Iris pigment epithelial cell (primary cell): ENCODE results near the gene LRFN2.

ENCODE experiments used
- DNase-seq: peaks from one replicate; pipeline ENCODE4 v3.0.0-alpha.2; 2011; ENCODE audit warnings: low read depth

Gene LRFN2

DNA sequence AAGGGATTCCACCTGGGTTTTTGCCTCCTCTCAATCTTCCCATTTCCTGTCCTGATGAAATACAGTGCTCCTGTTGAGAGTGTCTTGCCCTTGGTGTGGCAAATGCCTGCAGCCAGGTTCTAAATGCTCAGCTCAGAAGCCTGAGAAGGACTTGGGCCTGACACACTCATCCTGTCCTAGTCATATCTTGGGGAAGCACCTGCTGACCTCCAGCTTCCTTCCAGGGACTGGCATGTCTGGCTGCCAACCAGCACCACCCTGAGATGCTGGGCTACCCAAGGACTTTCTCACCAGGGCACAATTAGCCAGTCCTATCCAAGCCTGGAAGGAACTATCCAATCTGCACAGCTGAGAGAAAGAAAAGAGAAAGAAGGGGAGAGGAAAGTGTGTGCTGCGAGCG, 43.4 kb downstream of the LRFN2 start:
- DNase-seq = no peak

DNA sequence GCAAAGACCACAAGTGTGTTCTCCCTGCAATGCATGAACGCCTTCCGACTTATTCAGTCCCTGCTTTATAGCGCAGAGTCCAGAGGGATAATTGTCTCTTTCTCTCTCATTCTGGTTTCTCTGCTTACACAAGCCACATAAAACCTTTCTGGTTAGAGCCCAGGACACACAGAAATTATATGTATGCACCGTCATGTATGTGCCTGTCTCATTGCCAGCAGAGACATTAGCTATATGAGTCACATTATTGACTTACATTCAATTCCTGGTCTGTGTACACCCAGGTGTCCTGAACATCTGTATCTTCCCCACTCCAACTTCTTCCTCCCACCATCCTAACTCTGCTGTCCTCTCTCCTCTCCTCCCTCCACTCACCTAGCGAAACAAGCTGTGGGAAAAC, 44.0 kb downstream of the LRFN2 start:
- DNase-seq = no peak

DNA sequence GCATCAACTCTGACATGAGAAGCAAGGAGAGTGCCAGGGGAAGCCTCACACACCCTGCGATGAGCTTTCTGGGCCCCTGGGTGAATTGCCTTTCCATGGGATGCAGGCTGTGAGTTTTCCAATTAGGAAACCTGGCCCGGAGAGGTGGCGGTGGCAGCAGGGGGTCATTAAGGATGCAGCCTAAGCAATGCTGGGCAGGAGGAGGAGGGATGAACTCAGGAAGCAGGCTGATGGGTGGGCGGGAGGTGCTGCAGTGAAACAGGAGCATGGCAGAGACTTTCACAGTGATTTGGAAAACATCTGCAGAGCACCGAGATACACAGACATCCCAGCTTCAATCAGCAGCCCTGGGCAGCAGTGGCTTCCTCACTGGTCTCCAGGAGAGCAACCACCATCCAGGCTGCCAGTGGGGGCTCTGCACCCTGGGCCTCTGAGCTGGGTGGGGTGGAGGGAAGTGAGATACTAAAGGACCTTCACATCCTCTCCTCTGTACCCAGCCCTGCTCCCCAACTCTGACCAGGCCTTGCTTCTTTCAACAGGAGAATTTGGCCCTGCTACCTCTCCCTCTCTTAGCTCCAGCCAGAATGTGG, 44.9 kb downstream of the LRFN2 start:
- DNase-seq = no peak

DNA sequence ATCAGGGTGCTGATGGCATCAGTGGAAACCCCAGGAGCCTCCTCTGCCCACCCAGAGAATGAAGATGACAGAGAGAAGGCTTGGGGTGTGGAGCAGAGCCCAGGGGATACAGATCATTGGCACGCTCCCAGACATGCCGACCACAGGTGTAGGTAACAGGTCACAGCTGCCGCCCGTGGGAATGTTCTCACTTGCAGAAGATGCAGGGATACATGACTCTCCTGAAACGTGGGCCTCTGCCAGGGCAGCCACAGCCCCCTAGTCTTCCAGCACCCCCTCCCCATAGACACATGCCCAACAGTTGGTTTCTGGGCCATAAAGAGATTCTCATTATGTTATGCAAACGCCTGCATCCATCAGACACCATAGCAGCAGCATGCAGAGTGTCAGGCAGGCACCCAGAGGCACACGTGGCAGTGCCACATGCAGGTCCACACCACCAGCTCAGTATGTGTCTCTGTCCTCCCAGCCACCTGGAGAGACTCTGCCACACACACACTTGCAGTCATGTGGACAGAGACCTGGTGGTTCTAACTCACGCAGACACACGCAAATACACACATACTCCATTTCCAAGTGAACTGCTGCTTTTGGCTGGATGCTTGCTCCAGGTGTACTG, 45.5 kb downstream of the LRFN2 start:
- no peak for DNase-seq

DNA sequence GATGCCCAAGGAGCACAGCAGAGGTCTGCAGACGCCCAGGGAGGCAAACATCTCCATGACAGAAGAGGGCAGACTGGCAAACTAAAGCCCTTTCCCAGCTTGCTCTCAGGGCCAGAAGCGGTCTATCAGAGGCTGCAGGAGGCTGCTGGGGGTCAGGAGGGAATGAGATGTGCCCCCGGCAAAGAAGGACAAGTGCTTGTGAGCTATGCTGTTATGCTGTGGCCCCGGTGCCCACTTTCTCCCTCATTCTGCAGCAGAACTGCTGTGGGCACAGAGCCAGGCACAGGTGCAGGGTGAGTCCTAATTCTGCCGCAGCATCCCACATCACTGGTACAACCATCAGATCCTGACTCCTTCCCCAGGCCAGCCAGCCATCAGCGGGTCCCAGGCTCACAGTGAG, 46.4 kb downstream of the LRFN2 start:
- no peak for DNase-seq

DNA sequence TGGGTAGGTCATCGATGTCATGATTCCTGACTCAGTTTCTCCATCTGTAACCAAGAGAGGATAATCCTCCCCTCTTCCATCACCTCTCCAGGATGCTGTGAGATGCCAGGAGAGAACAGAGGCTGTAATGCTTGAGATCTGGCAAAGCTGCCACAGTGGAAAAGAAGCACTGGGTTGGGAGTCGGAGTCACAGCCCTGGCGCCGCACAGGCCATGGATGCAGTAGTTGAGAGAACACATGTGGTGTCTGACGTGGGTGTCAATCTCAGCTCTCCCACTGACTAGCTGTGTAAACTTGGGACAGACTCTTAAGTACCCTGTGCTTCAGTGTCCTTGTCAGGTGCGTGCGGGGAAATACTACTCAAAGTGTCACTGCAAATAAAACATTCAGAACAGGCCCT, 47.3 kb downstream of the LRFN2 start:
- DNase-seq = no peak

DNA sequence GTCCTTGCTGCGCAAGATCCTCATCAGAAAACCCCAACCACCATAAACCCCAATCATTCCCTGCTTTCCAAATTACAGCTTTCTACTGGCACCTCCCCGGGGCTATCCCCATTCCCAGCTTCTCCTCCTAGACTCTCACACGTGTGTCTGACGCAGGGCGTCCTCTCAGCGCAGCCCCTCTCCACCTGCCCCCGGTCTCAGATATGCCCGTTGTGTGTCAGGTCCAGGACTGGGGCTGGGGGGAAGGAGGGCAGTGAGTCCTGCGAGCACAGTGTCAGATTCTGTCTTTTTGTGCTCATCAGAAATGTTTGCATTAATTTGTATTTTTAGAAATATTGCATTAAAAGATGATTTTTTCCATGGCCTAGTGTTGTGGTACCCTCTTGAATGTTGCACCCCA, 48.6 kb downstream of the LRFN2 start:
- no peak for DNase-seq

DNA sequence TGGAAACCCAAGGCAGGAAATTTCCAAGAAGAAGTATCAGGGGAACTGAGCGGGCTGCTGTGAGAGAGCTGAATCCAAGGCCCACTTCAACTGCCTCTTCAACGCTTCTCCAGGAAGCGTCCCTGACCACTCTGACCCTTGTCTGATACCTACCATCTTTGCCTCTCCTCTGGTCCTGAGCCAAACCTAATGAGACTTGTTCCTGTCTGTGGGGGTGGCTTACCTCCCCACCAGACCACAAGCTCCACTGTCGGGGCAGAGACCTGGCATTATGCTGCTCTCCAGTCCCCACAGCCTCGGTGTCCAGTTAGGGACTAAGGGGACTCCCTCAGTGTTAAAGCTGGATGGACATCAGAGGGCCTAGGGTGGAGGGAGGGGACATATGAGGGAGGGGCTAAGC, 49.7 kb downstream of the LRFN2 start:
- no peak for DNase-seq

DNA sequence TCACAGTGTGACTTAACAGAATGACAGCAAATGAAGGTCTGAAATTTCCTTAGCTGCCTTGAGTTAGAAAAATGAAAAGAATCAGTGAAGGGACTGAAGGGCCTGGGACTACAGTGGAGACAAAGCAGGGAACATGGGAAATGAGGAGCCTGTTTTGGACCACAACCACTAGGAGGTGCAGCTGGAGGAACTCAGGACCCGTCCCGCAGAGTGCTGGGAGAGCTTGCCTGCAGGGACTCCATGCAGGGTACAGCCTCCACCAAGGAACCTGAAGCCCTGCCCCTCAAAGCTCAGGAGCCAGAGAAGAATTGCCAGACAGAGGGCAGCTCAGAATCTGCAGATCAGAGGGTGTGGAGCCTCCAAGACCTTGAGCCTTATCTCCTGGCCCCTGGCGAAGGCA, 50.7 kb downstream of the LRFN2 start:
- no peak for DNase-seq

DNA sequence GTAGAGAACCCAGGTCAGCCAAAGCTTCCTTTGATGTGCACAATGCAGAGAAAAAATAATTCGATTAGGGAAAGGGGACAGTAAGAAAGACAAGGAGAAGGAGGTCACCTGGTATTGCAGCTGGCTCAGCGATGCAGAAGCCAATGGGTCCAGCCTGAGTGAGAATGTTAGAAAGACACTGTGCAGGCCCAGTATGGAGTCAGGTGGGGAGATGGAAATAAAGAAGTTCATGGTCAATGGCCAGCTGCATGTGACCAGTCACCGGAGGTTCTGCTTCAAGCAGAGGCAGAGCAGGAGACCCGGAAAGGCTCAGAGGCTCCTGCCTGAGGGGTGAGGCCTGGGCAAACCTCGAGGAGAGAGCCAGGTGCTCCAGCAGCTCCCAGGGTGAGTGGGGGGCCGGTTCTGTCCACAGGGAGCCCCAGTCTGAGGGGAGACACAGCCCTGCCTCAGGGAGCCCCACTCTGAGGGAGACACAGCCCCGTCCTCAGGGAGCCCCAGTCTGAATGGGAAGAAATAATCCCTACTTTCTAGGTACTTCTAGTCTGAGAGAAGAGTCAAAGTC, 51.3 kb downstream of the LRFN2 start:
- no peak for DNase-seq

DNA sequence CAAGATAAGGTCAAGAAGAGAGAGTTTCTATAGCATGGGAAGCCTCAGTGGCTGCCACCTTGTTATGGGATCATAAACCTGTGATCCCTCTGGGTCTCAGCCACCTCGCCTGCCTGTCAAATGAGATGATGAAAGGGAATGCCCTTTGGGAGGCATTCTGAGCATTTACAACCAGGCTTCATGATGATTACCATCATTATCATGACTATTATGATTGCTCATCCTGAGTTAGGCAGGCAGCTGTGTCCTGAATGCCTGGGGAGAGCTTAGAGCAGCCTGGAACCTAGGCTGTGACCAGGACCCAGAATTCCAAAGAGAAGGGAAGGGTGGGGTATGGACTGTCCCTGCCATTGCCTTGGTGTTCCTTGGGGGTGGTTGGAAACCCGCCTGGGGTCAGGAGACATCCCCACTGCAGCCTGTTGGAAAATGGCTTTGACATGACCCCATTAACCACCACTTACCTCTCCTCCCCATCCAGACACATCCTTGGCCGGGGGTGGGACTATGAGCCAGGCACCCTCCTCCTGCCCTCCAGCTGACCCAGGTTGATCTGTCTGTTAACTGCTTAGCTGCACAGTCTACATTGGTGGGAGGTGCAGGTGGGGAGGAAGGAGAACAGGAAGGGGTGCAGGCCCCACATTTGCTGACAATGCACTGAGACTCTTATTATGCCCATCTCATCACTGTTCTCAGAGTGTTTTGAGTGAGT, 51.9 kb downstream of the LRFN2 start:
- no peak for DNase-seq

DNA sequence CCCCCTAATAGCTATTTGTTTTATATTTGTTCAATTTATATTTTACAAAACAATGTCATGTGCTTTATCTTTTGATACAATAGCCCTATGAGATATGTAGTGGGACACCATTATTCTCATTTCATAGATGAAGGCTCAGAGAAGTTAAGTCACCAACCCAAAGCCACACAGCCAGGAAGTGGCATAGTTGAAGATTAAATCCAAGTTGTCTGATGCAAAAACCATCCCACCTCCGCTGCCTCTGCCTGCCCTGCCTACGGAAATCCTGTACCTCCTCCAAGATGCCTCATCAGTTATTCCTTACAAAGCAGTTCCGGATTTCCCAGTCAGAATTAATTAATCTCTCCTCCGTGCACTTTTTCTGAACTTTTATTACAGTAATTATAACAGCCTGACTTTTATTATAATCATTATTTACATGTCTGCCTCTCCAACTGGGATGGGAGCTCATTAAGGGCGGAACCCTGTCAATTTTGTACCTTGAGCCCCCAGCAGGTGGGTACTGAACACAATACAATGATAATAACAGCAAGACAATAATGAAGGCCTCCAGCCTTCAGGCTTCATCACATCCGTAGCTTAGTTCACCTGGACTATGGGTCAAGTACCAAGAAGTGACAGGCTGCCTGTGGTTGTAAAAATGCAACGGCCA, 54.7 kb downstream of the LRFN2 start:
- no peak for DNase-seq

DNA sequence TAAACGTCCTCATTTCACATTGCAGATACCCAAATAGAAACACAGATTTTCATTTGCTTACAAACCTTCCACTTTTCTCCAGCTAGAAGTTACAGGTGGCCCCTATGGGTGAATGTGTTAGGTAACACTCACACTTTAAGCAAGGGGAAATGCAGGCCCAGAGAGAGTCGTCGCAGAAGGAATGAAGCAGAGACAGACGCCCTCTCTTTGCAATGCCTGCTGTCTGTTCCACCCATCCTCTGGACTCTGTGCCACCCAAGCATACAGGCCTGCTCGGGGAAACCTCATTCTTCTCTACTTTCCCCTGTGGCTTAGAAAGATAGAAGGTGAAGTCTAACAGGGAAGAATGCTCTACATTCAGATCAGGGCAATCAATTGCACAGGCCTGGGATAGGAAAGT, 57.2 kb downstream of the LRFN2 start:
- no peak for DNase-seq

DNA sequence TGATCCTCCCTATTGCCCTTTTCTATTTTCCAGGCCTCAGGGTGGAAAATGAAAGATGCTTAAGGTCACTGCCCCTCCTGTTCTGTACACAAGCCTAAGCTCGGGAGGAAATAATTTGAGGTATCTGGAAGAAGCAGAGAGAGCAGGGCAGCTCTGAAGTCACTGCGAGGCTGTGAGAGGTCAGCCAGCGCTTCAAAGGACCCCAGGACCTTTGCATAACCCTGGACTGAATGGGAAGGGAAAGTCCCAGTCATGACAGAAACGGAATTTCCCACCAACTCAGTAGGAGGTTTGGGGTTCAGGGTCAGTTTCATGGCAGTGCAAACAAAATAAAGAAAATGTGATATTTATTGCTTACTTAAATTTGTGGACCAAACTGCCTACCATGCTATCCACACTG, 58.1 kb downstream of the LRFN2 start:
- DNase-seq = no peak

DNA sequence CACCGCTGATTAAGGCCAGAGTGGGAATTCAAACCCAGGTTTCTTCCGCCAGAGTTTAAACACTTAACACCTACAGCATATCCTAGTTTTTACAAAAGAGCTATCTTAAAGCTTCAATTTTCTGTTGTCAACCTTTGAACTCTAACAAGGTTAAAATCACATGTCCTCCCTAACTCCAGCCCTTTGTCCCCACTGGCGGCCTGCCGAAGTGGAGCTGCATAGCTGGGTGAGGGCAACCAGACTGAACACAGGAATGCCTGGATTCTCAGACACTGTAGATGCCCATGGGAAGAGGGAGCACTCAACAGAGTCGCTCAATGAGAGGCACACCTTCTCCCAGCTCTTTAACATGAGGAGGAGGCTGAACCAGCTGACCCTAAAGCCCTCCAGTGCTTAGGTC, 59.1 kb downstream of the LRFN2 start:
- no peak for DNase-seq

DNA sequence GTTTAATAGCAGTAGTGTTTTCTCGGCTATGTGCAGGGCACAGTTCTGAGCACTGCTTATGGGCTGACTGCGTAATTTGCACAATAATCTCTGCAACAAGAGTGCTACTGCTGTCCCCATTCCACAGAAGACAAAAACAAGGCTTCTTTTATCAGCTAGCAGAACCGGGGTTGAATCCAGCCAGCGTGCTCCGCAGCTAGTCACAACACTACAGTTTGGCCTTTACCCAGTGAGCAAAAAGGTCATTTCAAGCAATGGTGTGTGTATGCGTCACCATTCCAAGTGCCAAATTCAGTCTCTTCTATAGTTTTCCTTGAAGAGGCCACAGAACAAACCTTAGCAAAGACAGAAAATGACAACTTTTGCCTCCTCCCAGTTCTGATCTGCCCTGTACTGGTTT, 61.1 kb downstream of the LRFN2 start:
- DNase-seq = no peak

DNA sequence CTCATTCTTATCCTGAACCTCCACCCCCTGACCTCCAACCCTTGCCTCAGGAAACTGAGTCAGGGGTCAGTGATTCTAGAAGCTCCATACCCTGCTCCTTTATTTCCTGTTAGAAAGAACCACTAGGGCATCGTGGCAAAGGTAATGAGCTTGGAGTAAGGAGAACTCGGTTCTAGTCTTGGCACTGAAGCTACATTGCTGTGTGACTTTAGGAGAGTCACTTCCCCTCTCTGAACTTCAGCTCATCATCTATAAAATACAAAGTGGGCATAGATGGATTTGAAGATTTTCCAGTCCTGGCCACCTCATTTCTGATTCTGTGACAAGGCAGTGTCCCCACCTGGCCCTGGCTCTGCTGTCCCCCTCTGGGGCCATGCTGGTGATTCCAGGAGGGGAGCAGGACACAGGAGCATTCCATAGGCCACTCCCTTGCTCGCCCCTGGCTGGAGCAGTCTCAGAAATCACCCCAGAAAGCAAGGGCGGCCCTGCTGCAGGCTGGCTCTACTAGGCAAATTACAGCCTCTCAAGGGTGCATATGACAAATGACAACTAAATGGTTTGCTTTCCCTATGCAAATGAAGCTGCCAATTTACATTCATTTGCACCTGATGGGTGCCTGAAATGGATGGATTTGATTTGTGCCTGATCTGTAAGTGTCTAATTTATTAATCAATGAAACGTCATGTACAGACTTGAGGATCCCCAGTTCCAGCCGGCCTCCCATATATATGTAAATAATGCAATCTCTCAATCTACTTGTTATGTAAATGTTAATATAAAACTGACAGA, 62.2 kb downstream of the LRFN2 start:
- no peak for DNase-seq

DNA sequence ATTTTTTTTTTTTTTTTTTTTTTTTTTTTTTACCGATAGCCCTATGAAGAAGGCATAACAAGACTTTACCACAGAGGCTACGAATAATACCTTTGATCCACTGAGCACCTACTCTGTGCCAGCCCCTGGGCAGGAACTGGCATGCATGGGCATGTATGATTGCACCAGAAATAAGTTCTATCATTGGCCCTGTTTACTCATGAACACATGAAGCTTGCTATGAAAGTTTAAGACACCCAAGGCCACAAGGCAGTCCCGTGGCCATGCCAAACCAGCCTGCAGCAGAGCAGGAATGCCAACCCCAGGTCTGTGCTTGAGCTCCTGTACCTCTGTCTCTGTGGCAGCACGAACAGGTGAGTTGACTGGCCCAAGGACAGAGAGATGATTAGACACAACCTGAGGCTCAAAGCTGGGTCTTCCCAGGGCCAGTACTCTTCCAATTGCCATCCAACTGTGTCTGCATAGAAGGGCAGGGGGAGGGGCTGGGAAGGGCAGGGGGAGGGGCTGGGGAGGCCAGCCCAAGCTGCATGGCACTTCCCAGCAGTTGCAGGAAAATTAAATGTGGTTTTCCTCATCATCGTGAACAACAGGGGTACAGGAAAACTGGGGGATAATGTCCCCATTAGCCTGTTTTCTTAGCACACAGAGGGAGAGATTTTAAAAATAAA, 63.5 kb downstream of the LRFN2 start:
- DNase-seq = no peak

DNA sequence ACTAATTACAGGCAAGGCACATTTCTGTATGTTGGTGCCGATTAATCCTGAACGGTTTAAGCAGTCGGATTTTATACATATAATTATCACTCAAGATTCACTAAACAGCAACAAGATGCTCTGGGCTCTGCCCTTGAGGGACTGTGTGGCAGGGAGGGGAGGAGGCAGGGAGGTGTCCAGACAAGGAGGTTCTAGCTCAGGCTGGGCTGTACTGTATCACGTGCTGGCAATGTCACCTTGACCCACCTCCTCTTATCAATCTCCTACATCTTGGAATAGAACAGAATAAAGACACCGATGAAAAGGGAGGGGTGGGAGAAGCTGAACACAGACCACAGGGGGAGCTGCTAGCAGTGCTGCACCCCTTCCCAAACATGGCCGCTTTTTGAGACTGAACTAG, 65.7 kb downstream of the LRFN2 start:
- DNase-seq = no peak

DNA sequence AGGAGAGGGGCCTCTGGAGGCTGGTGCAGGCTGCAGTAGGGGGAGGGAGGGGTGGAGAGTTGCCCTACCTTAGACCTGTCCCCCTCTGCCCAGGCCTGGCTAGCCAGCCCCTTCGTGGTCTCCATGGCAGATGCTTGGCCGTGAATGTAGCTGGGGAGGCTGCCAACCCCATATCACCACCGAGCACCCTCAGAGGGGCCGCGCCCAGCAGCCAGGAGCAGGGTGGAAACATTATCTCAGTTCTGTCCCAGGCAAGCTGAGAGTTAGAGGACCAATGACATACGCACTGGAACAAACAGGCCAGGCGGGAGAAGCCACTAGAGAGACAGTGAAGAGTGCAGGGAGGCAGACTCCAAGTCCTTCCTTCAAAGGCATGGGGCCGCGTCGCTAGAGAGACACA, 66.5 kb downstream of the LRFN2 start:
- DNase-seq = no peak

DNA sequence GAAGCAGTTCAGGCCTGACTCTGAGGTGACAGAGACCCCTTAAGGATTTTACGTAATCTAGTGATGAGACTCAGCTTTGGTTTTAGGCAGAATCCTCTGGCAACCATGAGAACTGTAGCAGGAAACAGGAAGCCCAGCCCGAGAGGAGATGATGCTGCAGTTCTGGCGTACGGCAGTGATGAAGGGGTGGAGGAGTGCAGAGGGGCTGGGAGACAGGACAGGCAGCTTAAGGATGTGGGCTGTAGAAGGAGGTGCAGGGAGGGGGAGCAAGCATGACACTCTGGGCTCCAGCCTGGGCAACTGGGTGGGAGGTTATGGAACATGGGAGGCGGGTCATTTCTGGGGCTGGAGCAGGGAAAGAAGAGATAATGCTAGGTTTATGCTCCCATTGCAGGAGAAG, 67.1 kb downstream of the LRFN2 start:
- DNase-seq = no peak

DNA sequence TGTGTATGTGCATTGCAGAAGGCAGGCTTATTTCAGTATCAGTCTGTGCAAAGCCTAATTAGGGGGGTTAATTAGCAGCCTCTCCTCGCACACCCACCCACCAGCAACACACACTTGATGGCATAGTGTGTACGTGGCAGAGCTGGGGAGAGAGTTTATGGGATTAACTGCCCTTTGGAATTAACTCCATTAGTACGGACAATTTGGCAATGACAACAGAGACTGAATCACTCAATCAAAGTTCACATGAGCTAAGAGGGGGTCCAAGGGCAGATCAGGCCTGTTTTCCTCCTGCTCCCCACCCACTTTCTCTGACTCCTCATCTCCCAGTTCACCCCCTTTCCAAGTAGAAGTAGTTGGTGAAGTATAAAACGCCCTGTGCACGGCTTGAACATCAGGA, 69.5 kb downstream of the LRFN2 start:
- no peak for DNase-seq
